Adipose tissue (tissue), 3 donors: ENCODE data around the gene TNIK. TPM values are rescaled to one million over a fixed set of nuclear protein-coding genes. Genes with fewer than 3 reads are reported as not detected.

Experiments used
- H3K27ac ChIP-seq: one replicate; pipeline ENCODE4 v1.5.1; 2013; ENCODE audit warnings: low read depth, low read length
- WGBS, 3 donors: extraction: QIAGEN DNeasy Blood & Tissue Kit; methylation state at CpG; one replicate each; pipeline ENCODE4 v1.1.7; 2013; 5-methylcytosine and 5-hydroxymethylcytosine counted together
- polyA plus RNA-seq, 3 donors: library from polyadenylated mRNA; stranded (reverse); fragments of 200-250 nt; gene quantifications; one replicate each; pipeline ENCODE4 v1.2.3, GENCODE V29; 2013
- donor health status: healthy with polysubstance abuse.
- donor health status: Bipolar disorder and iron deficiency.
- donor health status: healthy.

The TNIK gene
- polyA plus RNA-seq, 3 donors: 0.91 to 6.6 (median 1.5) TPM

GRCh38 chr3:171342200-171342599 is 118.0 kb downstream of the TNIK start:
- H3K27ac ChIP-seq: no peak overlapping the region
- 64 to 90% (median 86%) methylated on average over 1 of the region's 1 CpG for WGBS, 3 donors

- H3K27ac ChIP-seq: no peak overlapping the region
- 44 to 93% (median 89%) methylated on average over 4 of the region's 4 CpGs for WGBS, 3 donors
These were observed 119.8 kb downstream of the TNIK start for GRCh38 chr3:171340434-171340833.

- 26 to 75% (median 69%) methylated on average over 4 of the region's 4 CpGs for WGBS, 3 donors
- no peak overlapping the region for H3K27ac ChIP-seq
These were observed 120.6 kb downstream of the TNIK start for GRCh38 chr3:171339598-171339997.

GRCh38 chr3:171336406-171336805 is 123.8 kb downstream of the TNIK start:
- 12 to 67% (median 66%) methylated on average over 1 of the region's 1 CpG for WGBS, 3 donors
- H3K27ac ChIP-seq: no peak overlapping the region

- 36 to 92% (median 90%) methylated on average over 3 of the region's 3 CpGs for WGBS, 3 donors
- no peak overlapping the region for H3K27ac ChIP-seq
These were observed 124.6 kb downstream of the TNIK start for GRCh38 chr3:171335559-171335958.

GRCh38 chr3:171334465-171334811 is 125.8 kb downstream of the TNIK start:
- 22 to 64% (median 62%) methylated on average over 2 of the region's 2 CpGs for WGBS, 3 donors
- H3K27ac ChIP-seq: no peak overlapping the region

- H3K27ac ChIP-seq: no peak overlapping the region
- whole genome bisulfite sequencing, 3 donors: 65 to 90% (median 89%) methylated on average over 9 of the region's 9 CpGs
These were observed 126.3 kb downstream of the TNIK start for GRCh38 chr3:171333784-171334464.

- H3K27ac ChIP-seq: no peak overlapping the region
- 92 to 95% (median 95%) methylated on average over 3 of the region's 3 CpGs for WGBS, 3 donors
These were observed 129.3 kb downstream of the TNIK start for GRCh38 chr3:171330938-171331337.

GRCh38 chr3:171329746-171330145 is 130.5 kb downstream of the TNIK start:
- no peak overlapping the region for H3K27ac ChIP-seq
- WGBS, 3 donors: 67 to 73% (median 70%) methylated on average over 4 of the region's 4 CpGs

- no peak overlapping the region for H3K27ac ChIP-seq
- 29 to 58% (median 36%) methylated on average over 3 of the region's 3 CpGs for WGBS, 3 donors
These were observed 131.7 kb downstream of the TNIK start for GRCh38 chr3:171328419-171329082.

GRCh38 chr3:171327441-171328174 is 132.6 kb downstream of the TNIK start:
- no peak overlapping the region for H3K27ac ChIP-seq
- WGBS, 3 donors: 83 to 97% (median 86%) methylated on average over 7 of the region's 7 CpGs

GRCh38 chr3:171326717-171327440 is 133.3 kb downstream of the TNIK start:
- no peak overlapping the region for H3K27ac ChIP-seq
- WGBS, 3 donors: 97 to 100% (median 100%) methylated on average over 1 of the region's 1 CpG

- WGBS, 3 donors: 39 to 49% (median 47%) methylated on average over 3 of the region's 3 CpGs
- no peak overlapping the region for H3K27ac ChIP-seq
These were observed 136.2 kb downstream of the TNIK start for GRCh38 chr3:171323938-171324536.

- 50 to 78% (median 55%) methylated on average over 3 of the region's 3 CpGs for WGBS, 3 donors
- H3K27ac ChIP-seq: no peak overlapping the region
These were observed 138.4 kb downstream of the TNIK start for GRCh38 chr3:171321559-171322360.

- H3K27ac ChIP-seq: no peak overlapping the region
- 65 to 81% (median 79%) methylated on average over 7 of the region's 7 CpGs for WGBS, 3 donors
These were observed 139.3 kb downstream of the TNIK start for GRCh38 chr3:171320750-171321558.

- H3K27ac ChIP-seq: no peak overlapping the region
- 91 to 94% (median 91%) methylated on average over 2 of the region's 2 CpGs for WGBS, 3 donors
These were observed 143.0 kb downstream of the TNIK start for GRCh38 chr3:171317171-171317570.

GRCh38 chr3:171315919-171316318 is 144.3 kb downstream of the TNIK start:
- H3K27ac ChIP-seq: no peak overlapping the region
- 93 to 96% (median 94%) methylated on average over 4 of the region's 4 CpGs for WGBS, 3 donors
